Coronary artery (tissue), 2 donors: ENCODE measurements around the gene ERC1.

Experiments used
- DNase-seq: peaks from one replicate; pipeline ENCODE4 v3.0.0-alpha.2; 2017; ENCODE audit warnings: low spot score
- H3K27ac ChIP-seq, 2 donors: fragments of 200-600 bp; sonication (generic); one replicate each; pipeline ENCODE4 v1.5.1; 2016 to 2019
- H3K4me3 ChIP-seq: fragments of 200-600 bp; sonication (generic); 2 replicates; pipeline ENCODE4 v1.5.1; 2016; ENCODE audit warnings: mild to moderate bottlenecking, moderate library complexity
- CTCF ChIP-seq: fragments of 200-600 bp; sonication (generic); IDR thresholded peaks from one replicate; pipeline ENCODE4 v1.5.1; 2019; ENCODE audit warnings: antibody characterized with exemption

The ERC1 gene

GRCh38 chr12:990661-991349, at the start of gene ERC1:
ERC1 (plus strand) TSS chr12:991223; CDS start chr12:1027904, 36,681 bp downstream.
- Histone ChIP-seq H3K27ac (peak within 1 kb of the TSS; percentile 94 to 99), H3K4me3 (peak within 1 kb of the TSS; percentile 89)
- peak; percentile 93 for DNase-seq
- no peak for TF ChIP-seq CTCF

DNA sequence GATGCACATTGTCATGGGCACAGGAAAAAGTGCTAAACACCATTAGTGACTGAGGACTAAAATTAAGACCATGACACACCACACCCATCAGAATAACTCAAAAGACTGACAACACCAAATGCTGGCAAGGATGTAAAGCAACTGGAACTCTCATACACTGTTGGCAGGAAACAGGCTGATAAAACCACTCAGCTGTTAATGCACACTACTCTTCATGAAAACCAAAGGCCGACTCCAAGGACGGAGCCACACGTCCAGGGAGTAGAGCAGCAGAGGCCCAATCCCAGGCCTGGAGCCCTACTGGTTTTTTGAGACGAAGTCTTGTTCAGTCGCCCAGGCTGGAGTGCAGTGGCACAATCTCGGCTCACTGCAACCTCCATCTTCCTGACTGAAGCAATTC, 48.0 kb upstream of the ERC1 start:
- Histone ChIP-seq H3K4me3 (no peak overlapping the region), H3K27ac (no peak overlapping the region)
- DNase-seq, result no peak
- TF ChIP-seq CTCF, result no peak

DNA sequence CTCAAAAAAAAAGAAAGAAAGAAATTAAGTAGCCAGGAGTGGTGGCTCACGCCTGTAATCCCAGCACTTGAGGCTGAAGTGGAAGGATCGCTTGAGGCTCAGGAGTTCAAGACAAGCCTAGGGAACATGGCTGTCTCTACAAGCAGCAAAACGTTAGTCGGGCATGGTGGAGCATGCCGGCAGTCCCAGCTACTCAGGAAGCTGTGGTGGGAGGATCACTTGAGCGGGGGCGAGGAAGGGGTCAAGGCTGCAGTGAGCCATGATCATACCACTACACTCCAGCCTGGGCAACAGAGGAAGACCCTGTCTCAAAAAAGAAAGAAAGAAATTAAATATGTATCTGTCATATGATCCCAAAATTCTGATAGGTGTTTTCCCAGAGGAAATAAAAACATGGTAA, 46.8 kb upstream of the ERC1 start:
- H3K27ac ChIP-seq, result no peak overlapping the region
- no peak overlapping the region for H3K4me3 ChIP-seq
- DNase-seq, result no peak
- TF ChIP-seq CTCF, result no peak

GRCh38 chr12:946212-946611, 44.8 kb upstream of the ERC1 start:
- no peak for TF ChIP-seq CTCF
- no peak overlapping the region for H3K4me3 ChIP-seq
- H3K27ac ChIP-seq, result no peak overlapping the region
- DNase-seq, result no peak

DNA sequence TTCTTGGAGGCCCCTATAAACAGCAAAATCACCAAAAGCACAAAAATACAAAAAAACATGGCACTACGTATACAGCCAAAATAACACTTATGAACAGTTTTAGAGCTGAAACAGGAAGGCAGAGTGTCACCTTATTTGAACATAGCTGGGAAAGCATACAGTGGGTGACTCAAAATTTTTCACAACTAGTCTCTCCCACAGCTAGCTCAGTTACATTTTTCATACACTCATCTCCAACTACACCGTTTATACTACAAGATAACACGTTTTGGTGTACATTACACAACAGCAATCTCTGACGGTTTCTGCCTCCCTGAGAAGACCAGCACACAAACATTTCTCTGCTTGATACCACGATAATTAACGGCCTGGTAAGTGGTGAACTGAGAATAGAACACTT, 44.4 kb upstream of the ERC1 start:
- Histone ChIP-seq H3K27ac (no peak overlapping the region), H3K4me3 (no peak overlapping the region)
- TF ChIP-seq CTCF, result no peak
- DNase-seq, result no peak

- peak overlapping the region in 1 of 2 donors; percentile 95 for H3K27ac ChIP-seq
- no peak for DNase-seq
- H3K4me3 ChIP-seq, result peak overlapping the region; percentile 93
- TF ChIP-seq CTCF, result no peak
Measured at GRCh38 chr12:948238-948637, 42.8 kb upstream of the ERC1 start.

- Histone ChIP-seq H3K4me3 (peak within 1 kb of the TSS; percentile 93), H3K27ac (peak within 1 kb of the TSS; percentile 89 to 95)
- peak; percentile 98 for DNase-seq
- peak; percentile 97 for TF ChIP-seq CTCF
Measured at GRCh38 chr12:949453-950191, 41.4 kb upstream of the ERC1 start, which contains the start of gene RAD52. RAD52 (minus strand) TSS chr12:949694; CDS start chr12:933058, 16,636 bp downstream.
